Bronchial epithelial cell (primary cell): Measurements from ENCODE around the gene EYS. TPM values are rescaled to one million over a fixed set of nuclear protein-coding genes. Genes with fewer than 3 reads are reported as not detected.
A peak's percentile ranks its signal among the peaks of the same experiment; 100 is the strongest.
"Not testable (repeated sequence)": the region's sequence is repeated elsewhere in the genome, so short reads cannot be mapped to it uniquely, and the experiment has no call there.

Experiments used
- DNase-seq: peaks from one replicate; pipeline ENCODE4 v3.0.0-alpha.2; 2010; ENCODE audit warnings: low read depth
- FAIRE-seq: peaks from 2 replicates; lab custom pipeline; 2011; peaks lifted over from hg19 to GRCh38; lab: Jason Lieb, UNC
- H3K27me3 ChIP-seq: 2 replicates; pipeline ENCODE4 v1.5.1; 2011; ENCODE audit warnings: low read length; ENCODE audit not compliant: control insufficient read depth, insufficient read depth
- H3K36me3 ChIP-seq: 2 replicates; pipeline ENCODE4 v1.5.1; 2011; ENCODE audit warnings: low read length; ENCODE audit not compliant: control insufficient read depth, insufficient read depth
- H3K4me3 ChIP-seq: 2 replicates; pipeline ENCODE4 v1.5.1; 2011; ENCODE audit warnings: mild to moderate bottlenecking, low read depth, low read length, control low read depth
- total RNA-seq: library from RNA; depleted of rRNA; stranded (reverse); fragments of >200 nt; gene quantifications from 2 replicates; pipeline ENCODE4 v1.2.1, GENCODE V29; 2014
- TF ChIP-seq, protein P1 (sequence below): IDR thresholded peaks from 2 replicates; pipeline ENCODE4 v1.5.1; 2011; ENCODE audit warnings: mild to moderate bottlenecking, moderate library complexity, low read length, control low read depth, inconsistent platforms; ENCODE audit not compliant: insufficient read depth, severe bottlenecking

Gene EYS
- total RNA-seq, 1 donor from 2014 or later: 0.53 TPM

GRCh38 chr6:63743691-63744090 lies 1963.3 kb downstream of the EYS start:
- FAIRE-seq: no peak
- TF ChIP-seq, protein P1, sequence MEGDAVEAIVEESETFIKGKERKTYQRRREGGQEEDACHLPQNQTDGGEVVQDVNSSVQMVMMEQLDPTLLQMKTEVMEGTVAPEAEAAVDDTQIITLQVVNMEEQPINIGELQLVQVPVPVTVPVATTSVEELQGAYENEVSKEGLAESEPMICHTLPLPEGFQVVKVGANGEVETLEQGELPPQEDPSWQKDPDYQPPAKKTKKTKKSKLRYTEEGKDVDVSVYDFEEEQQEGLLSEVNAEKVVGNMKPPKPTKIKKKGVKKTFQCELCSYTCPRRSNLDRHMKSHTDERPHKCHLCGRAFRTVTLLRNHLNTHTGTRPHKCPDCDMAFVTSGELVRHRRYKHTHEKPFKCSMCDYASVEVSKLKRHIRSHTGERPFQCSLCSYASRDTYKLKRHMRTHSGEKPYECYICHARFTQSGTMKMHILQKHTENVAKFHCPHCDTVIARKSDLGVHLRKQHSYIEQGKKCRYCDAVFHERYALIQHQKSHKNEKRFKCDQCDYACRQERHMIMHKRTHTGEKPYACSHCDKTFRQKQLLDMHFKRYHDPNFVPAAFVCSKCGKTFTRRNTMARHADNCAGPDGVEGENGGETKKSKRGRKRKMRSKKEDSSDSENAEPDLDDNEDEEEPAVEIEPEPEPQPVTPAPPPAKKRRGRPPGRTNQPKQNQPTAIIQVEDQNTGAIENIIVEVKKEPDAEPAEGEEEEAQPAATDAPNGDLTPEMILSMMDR: no peak
- Histone ChIP-seq H3K4me3 (no peak overlapping the region), H3K36me3 (no peaks in the 10 kb centered on the region), H3K27me3 (no peaks in the 10 kb centered on the region)
- no peak for DNase-seq

DNA sequence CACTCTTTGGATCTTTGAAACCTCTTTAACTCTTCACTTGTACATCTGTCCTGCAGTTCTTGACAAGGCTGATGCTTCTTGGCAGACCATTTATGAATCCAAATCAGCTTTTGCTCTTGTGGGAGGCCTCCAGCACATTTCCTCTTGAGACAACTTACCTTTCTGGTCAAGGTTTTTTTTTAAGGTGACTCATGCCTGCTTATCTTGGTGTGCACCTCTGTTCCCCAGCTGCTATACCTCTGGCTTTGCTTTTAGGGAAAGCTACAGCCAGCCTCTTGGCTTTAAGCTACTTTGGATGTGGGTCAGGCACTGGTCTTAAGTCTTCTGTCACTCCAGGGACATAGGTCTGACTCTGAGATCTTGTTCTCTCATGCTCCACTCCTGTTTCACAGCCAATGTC lies 1965.0 kb downstream of the EYS start:
- TF ChIP-seq, protein P1: no peak
- FAIRE-seq: peak; percentile 73
- H3K36me3 ChIP-seq: no peaks in the 10 kb centered on the region
- peak; percentile 80 for DNase-seq
- H3K4me3 ChIP-seq: no peak overlapping the region
- no peaks in the 10 kb centered on the region for H3K27me3 ChIP-seq

DNA sequence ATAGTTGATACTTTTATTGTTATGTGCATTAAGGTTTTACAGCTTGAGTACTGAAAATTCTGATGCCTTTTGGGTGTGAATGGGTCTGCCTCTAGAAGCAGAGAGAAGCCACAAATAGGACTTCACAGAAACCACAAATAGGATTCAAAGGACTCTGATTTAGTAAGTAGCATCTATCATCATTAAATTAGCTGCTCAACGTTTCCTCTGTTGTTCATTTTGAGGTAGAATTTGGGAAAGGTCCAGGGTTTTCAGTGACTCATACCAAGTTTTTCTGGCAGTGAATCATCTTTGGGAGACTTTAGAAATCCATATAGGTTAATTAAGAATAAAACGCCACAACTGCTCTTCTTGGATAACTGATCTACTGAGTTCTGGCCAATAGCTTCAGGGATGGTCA lies 1966.3 kb downstream of the EYS start:
- H3K27me3 ChIP-seq: no peaks in the 10 kb centered on the region
- no peak overlapping the region for H3K4me3 ChIP-seq
- FAIRE-seq (no peak), DNase-seq (peak; percentile 90)
- H3K36me3 ChIP-seq: no peaks in the 10 kb centered on the region
- TF ChIP-seq, protein P1: no peak

DNA sequence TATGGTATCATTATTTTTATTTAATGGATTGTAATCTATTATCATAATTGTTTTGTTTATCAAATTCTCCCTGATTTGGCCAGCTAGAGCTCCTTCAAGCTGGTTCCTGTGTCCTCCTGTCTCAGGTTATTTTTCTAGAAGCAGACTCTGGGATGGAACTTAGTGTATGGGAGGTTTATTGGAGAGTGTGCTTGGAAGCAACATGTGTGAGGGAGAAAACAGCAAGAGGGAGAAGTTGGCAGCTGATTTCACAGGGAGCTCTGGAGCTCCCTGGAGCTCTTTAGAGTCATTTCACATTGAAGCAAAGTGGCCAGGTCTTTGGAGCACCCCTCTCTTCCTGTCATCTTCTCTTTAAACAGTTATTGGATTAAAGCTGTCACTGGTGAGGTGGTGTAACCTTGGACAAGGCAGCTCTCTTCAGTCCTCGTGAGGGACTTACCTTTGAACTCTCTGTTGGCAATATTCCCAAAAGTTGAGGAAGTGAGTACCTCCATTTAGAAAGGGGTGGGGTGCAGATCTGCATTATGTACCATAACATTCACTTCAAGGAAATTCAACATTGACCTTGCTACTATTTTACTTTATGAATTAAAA lies 1967.8 kb downstream of the EYS start:
- Histone ChIP-seq H3K4me3 (no peak overlapping the region), H3K27me3 (no peaks in the 10 kb centered on the region), H3K36me3 (no peaks in the 10 kb centered on the region)
- TF ChIP-seq, protein P1: no peak
- FAIRE-seq (no peak), DNase-seq (no peak)

- not testable (repeated sequence) for DNase-seq, H3K4me3 ChIP-seq, FAIRE-seq, H3K36me3 ChIP-seq, H3K27me3 ChIP-seq
These were observed 1968.8 kb downstream of the EYS start for GRCh38 chr6:63738190-63738589.

DNA sequence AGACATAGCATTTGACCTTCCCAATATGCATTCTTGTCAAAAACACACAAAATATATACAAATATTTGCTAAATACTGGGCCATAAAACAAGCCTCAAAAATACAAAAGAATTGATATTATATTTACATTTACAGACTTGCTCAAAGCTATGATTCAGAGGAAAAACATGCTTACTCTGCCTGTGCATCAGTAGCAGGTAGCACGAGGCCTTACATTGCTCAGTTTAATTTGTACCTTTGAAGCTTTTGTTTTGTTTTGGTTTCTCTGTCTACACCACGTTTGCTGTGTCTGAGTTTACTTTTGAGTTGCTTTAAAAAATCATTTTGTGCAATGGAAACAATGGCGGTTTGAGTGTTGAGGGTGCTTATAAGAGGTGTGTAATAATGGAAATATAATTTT lies 1972.1 kb downstream of the EYS start:
- peak; percentile 78 for DNase-seq
- Histone ChIP-seq H3K27me3 (no peaks in the 10 kb centered on the region), H3K4me3 (no peak overlapping the region), H3K36me3 (no peaks in the 10 kb centered on the region)
- TF ChIP-seq, protein P1: no peak
- FAIRE-seq: no peak
